Ovary (tissue), 9 donors: ENCODE results near the gene GOLGA1. TPM values are rescaled to one million over a fixed set of nuclear protein-coding genes. Genes with fewer than 3 reads are reported as not detected.
"Not testable (repeated sequence)": the region's sequence is repeated elsewhere in the genome, so short reads cannot be mapped to it uniquely, and the experiment has no call there.

Experiments
- DNase-seq, 5 donors: peaks; one replicate each; pipeline ENCODE4 v3.0.0-alpha.2; 2019 to 2020
- H3K27ac ChIP-seq, 2 donors: fragments of 200-600 bp; one replicate each; pipeline versions ENCODE4 v1.5.1 to v1.8.0; 2019 to 2022
- H3K27me3 ChIP-seq: fragments of 200-600 bp; one replicate; pipeline ENCODE4 v1.8.0; 2022
- H3K36me3 ChIP-seq: fragments of 200-600 bp; sonication (generic); one replicate; pipeline ENCODE4 v1.5.1; 2019
- H3K4me1 ChIP-seq: one replicate; pipeline ENCODE4 v1.8.1; 2013; ENCODE audit warnings: mild to moderate bottlenecking, moderate library complexity; ENCODE audit not compliant: insufficient read depth
- H3K4me3 ChIP-seq: fragments of 200-600 bp; sonication (generic); one replicate; pipeline ENCODE4 v1.5.1; 2017
- H3K9me3 ChIP-seq, 2 donors: fragments of 200-600 bp in 1 of 2; sonication (generic) in 1 of 2; one replicate each; pipeline versions ENCODE4 v1.5.1 to v1.8.1; 2013 to 2019; ENCODE audit warnings: mild to moderate bottlenecking in 1 of 2, moderate library complexity in 1 of 2
- CTCF ChIP-seq, 3 donors: fragments of 450-650 bp in 2 of 3; fragments of 200-600 bp in 1 of 3; IDR thresholded peaks; one replicate each; pipeline versions ENCODE4 v1.5.1 to v1.8.0; 2016 to 2022; ENCODE audit warnings: antibody characterized with exemption in 3 of 3, mild to moderate bottlenecking in 1 of 3
- EP300 ChIP-seq: sonication (generic); formaldehyde crosslinking; IDR thresholded peaks from one replicate; pipeline ENCODE4 v1.6.1; 2017; ENCODE audit warnings: antibody characterized with exemption
- POLR2A ChIP-seq: fragments of 450-650 bp; IDR thresholded peaks from one replicate; pipeline ENCODE4 v1.6.1; 2017; ENCODE audit warnings: antibody characterized with exemption, mild to moderate bottlenecking, moderate library complexity
- WGBS, 3 donors: extraction: QIAGEN DNeasy Blood & Tissue Kit in 1 of 3; methylation state at CpG; one replicate each; pipeline versions ENCODE4 v1.1.5 to v1.1.7; 2013 to 2017; 5-methylcytosine and 5-hydroxymethylcytosine counted together
- intact Hi-C, 4 donors: fragments of 100-400 bp; cut with DNase I; formaldehyde crosslinking; loops; one replicate each; pipeline versions ENCODE4 v1.11.0 to v1.15.1; 2022 to 2023
- polyA plus RNA-seq, 2 donors: library from polyadenylated mRNA; stranded (reverse); fragments of 200-250 nt in 1 of 2; fragments of 350-450 nt in 1 of 2; fragmentation: Illumina TruSeq in 1 of 2; extraction: RNeasy Lipid Tissue Mini Kit (QIAGEN cat#74804) in 1 of 2; gene quantifications; one replicate each; pipeline ENCODE4 v1.2.3, GENCODE V29; 2013 to 2014
- total RNA-seq, 7 donors: library from RNA; depleted of rRNA in 2 of 7; stranded (reverse); fragments of >200 nt in 2 of 7; fragmentation: NEBNext Ultra II Directional in 3 of 7; extraction: Animal tissue kit (Norgen Biotek cat#: 25700) in 3 of 7; gene quantifications; one replicate each; pipeline versions ENCODE4 v1.1.0 to v1.2.4, GENCODE V29; 2016 to 2023
- donor health status: DM: no; HTN: no; CAD: no; lungs with moderate emphysema.
- donor health status: DM: no; HTN: no; CAD: no.
- donor health status: Bipolar disorder and iron deficiency.
- donor health status: DM: yes; HTN: yes; CAD: no.
- donor health status: DM: no; HTN: no; CAD: no.
- donor health status: DM: yes; HTN: yes; CAD: no.

GOLGA1 gene
- total and polyA plus RNA-seq, 9 donors: 7.6 to 26.8 (median 15.4) TPM

DNA sequence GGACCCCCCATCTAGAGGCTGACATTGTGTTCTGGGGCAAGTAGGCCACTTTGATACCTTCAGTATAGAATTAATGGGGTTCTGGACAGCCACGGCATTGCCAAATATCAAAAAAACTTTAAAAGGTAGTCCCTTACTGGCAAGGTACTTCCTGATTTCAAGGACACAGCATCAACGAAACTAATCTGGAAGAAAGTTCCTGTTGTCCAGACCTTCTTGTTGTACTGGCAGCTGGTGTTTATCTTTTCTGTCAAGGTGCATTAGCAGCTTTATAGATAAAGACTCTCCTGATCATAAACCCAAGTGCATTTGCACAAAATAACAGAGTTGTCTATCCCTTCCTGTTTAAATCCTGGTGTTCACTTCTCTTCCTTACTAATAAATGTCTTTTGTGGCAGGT is 23.7 kb upstream of the GOLGA1 start:
- intact Hi-C loops: loop anchor here in 1 of 4 donors (5.0 kb wide), 1 partner anchor 1677 kb away; no protein-coding TSS in a partner anchor
- no peak for DNase-seq
- WGBS, 3 donors: 48 to 66% (median 59%) methylated on average over 2 of the region's 2 CpGs
- Histone ChIP-seq H3K4me3 (no peak overlapping the region), H3K36me3 (no peaks in the 10 kb centered on the region), H3K27me3 (no peaks in the 10 kb centered on the region), H3K9me3 (no peaks in the 10 kb centered on the region), H3K4me1 (no peaks in the 10 kb centered on the region), H3K27ac (no peak overlapping the region)
- TF ChIP-seq CTCF (IDR thresholded peaks at IDR 0.05): no peak
- TF ChIP-seq POLR2A: no peak
- no peak for TF ChIP-seq EP300

- H3K27me3 ChIP-seq: no peaks in the 10 kb centered on the region
- DNase-seq: no peak
- H3K4me1 ChIP-seq: no peaks in the 10 kb centered on the region
- WGBS, 3 donors: 94 to 95% (median 94%) methylated on average over 2 of the region's 2 CpGs
- TF ChIP-seq CTCF (IDR thresholded peaks at IDR 0.05) (no peak), POLR2A (no peak), EP300 (no peak)
- no peaks in the 10 kb centered on the region for H3K36me3 ChIP-seq
- no peaks in the 10 kb centered on the region for H3K9me3 ChIP-seq
- intact Hi-C loops: no loop called here
- no peak overlapping the region for H3K27ac ChIP-seq
- H3K4me3 ChIP-seq: no peak overlapping the region
These were observed 23.2 kb upstream of the GOLGA1 start for GRCh38 chr9:124964056-124964455.

- intact Hi-C loops: no loop called here
- H3K36me3 ChIP-seq: no peaks in the 10 kb centered on the region
- H3K27ac ChIP-seq: no peak overlapping the region
- TF ChIP-seq POLR2A (no peak), CTCF (IDR thresholded peaks at IDR 0.05) (no peak), EP300 (no peak)
- H3K4me3 ChIP-seq: no peak overlapping the region
- no peaks in the 10 kb centered on the region for H3K9me3 ChIP-seq
- 80 to 90% (median 89%) methylated on average over 2 of the region's 2 CpGs for WGBS, 3 donors
- DNase-seq: no peak
- no peaks in the 10 kb centered on the region for H3K4me1 ChIP-seq
- H3K27me3 ChIP-seq: no peaks in the 10 kb centered on the region
These were observed 19.5 kb upstream of the GOLGA1 start for GRCh38 chr9:124960409-124960752.

GRCh38 chr9:124959671-124960408 is 19.0 kb upstream of the GOLGA1 start:
- H3K27ac ChIP-seq, H3K9me3 ChIP-seq, H3K4me3 ChIP-seq, H3K36me3 ChIP-seq, H3K27me3 ChIP-seq, intact Hi-C loops, H3K4me1 ChIP-seq, DNase-seq: not testable (repeated sequence)
- WGBS, 3 donors: 45 to 72% (median 49%) methylated on average over 9 of the region's 9 CpGs

- TF ChIP-seq CTCF (IDR thresholded peaks at IDR 0.05) (no peak), EP300 (no peak), POLR2A (no peak)
- intact Hi-C loops: no loop called here
- WGBS, 3 donors: 89 to 93% (median 89%) methylated on average over 1 of the region's 1 CpG
- H3K9me3 ChIP-seq: no peaks in the 10 kb centered on the region
- H3K27me3 ChIP-seq: no peaks in the 10 kb centered on the region
- H3K27ac ChIP-seq: no peak overlapping the region
- no peak for DNase-seq
- no peak overlapping the region for H3K4me3 ChIP-seq
- no peaks in the 10 kb centered on the region for H3K36me3 ChIP-seq
- no peaks in the 10 kb centered on the region for H3K4me1 ChIP-seq
These were observed 13.4 kb upstream of the GOLGA1 start for GRCh38 chr9:124954255-124954654.
